ENCODE data around the gene CSNK1D.

CSNK1D gene

GRCh38 chr17:82294064-82294773 is 20.7 kb upstream of the CSNK1D start:
- FAIRE-seq: no peak

GRCh38 chr17:82292251-82293154 is 19.0 kb upstream of the CSNK1D start:
- FAIRE-seq: peak; percentile 47

GRCh38 chr17:82291582-82292250 is 18.2 kb upstream of the CSNK1D start:
- FAIRE-seq: no peak

- no peak for FAIRE-seq
These were observed 14.6 kb upstream of the CSNK1D start for GRCh38 chr17:82287868-82288801.

- no peak for FAIRE-seq
These were observed 13.7 kb upstream of the CSNK1D start for GRCh38 chr17:82287013-82287867.

- FAIRE-seq: no peak
These were observed 11.6 kb upstream of the CSNK1D start for GRCh38 chr17:82285141-82285540.

- FAIRE-seq: no peak
These were observed 9.8 kb upstream of the CSNK1D start for GRCh38 chr17:82283208-82283749.

GRCh38 chr17:82282239-82283207 is 9.0 kb upstream of the CSNK1D start:
- FAIRE-seq: no peak

- no peak for FAIRE-seq
These were observed 8.2 kb upstream of the CSNK1D start for GRCh38 chr17:82281502-82282238.

- FAIRE-seq: no peak
These were observed 7.6 kb upstream of the CSNK1D start for GRCh38 chr17:82281076-82281475.

- no peak for FAIRE-seq
These were observed 7.0 kb upstream of the CSNK1D start for GRCh38 chr17:82280537-82280936.

- FAIRE-seq: no peak
These were observed 5.4 kb upstream of the CSNK1D start for GRCh38 chr17:82278786-82279391.

- no peak for FAIRE-seq
These were observed 4.8 kb upstream of the CSNK1D start for GRCh38 chr17:82278308-82278707.

- FAIRE-seq: no peak
These were observed 4.4 kb upstream of the CSNK1D start for GRCh38 chr17:82277851-82278250.

- no peak for FAIRE-seq
These were observed 3.4 kb upstream of the CSNK1D start for GRCh38 chr17:82276938-82277337.

- no peak for FAIRE-seq
These were observed 1.8 kb upstream of the CSNK1D start for GRCh38 chr17:82275326-82275725.

GRCh38 chr17:82274134-82275020 is 877 bp upstream of the CSNK1D start:
- no peak for FAIRE-seq
